Stimulated activated CD8-positive, alpha-beta memory T cell treated with anti-CD3 and anti-CD28 coated beads, Interleukin-15, amount 100 ng/mL, for 1 hour (primary cell): ENCODE results near the gene PRSS12.
"Not testable (repeated sequence)": the region's sequence is repeated elsewhere in the genome, so short reads cannot be mapped to it uniquely, and the experiment has no call there.

Experiments
- DNase-seq: peaks from one replicate; pipeline ENCODE4 v3.0.0-alpha.2; 2020; ENCODE audit warnings: low read depth

The PRSS12 gene

GRCh38 chr4:118276580-118276979 lies 76.2 kb downstream of the PRSS12 start:
- no peak for DNase-seq

- DNase-seq, result no peak
Measured at GRCh38 chr4:118273642-118274041, 79.2 kb downstream of the PRSS12 start.

GRCh38 chr4:118271788-118272187 lies 81.0 kb downstream of the PRSS12 start:
- DNase-seq, result no peak

- no peak for DNase-seq
Measured at GRCh38 chr4:118270492-118270891, 82.3 kb downstream of the PRSS12 start.

GRCh38 chr4:118268780-118269179 lies 84.0 kb downstream of the PRSS12 start:
- no peak for DNase-seq

- DNase-seq, result not testable (repeated sequence)
Measured at GRCh38 chr4:118266145-118266496, 86.7 kb downstream of the PRSS12 start.

- no peak for DNase-seq
Measured at GRCh38 chr4:118265312-118266144, 87.3 kb downstream of the PRSS12 start.

- no peak for DNase-seq
Measured at GRCh38 chr4:118264096-118264495, 88.7 kb downstream of the PRSS12 start.

GRCh38 chr4:118260309-118260708 lies 92.5 kb downstream of the PRSS12 start:
- DNase-seq, result no peak

GRCh38 chr4:118259111-118259510 lies 93.7 kb downstream of the PRSS12 start:
- no peak for DNase-seq

- no peak for DNase-seq
Measured at GRCh38 chr4:118254368-118254767, 98.4 kb downstream of the PRSS12 start.

- no peak for DNase-seq
Measured at GRCh38 chr4:118249890-118250289, 102.9 kb downstream of the PRSS12 start.

GRCh38 chr4:118237531-118237930 lies 115.3 kb downstream of the PRSS12 start:
- no peak for DNase-seq

- DNase-seq, result no peak
Measured at GRCh38 chr4:118235566-118236120, 117.2 kb downstream of the PRSS12 start.
